Astrocyte of the spinal cord (primary cell): ENCODE measurements around the gene KIF7.
A peak's percentile ranks its signal among the peaks of the same experiment; 100 is the strongest.
"Not testable (repeated sequence)": the region's sequence is repeated elsewhere in the genome, so short reads cannot be mapped to it uniquely, and the experiment has no call there.

Experiments used
- DNase-seq: peaks from one replicate; pipeline ENCODE4 v3.0.0; 2011; ENCODE audit warnings: low read depth, low spot score
- H3K4me3 ChIP-seq: 2 replicates; pipeline ENCODE4 v1.5.1; 2011; ENCODE audit warnings: low read depth, mild to moderate bottlenecking, low read length, moderate library complexity
- CTCF ChIP-seq: IDR thresholded peaks from 2 replicates; pipeline ENCODE4 v1.5.1; 2012; ENCODE audit warnings: low read depth, mild to moderate bottlenecking, low read length, inconsistent platforms
- in situ Hi-C: cut with HindIII; loops from 2 replicates; pipeline ENCODE4 v1.10.0; 2017; ENCODE audit warnings: low sequenced_read_pairs

KIF7 gene

GRCh38 chr15:89599021-89599420 is 56.2 kb downstream of the KIF7 start:
- in situ Hi-C loops: no loop called here
- DNase-seq: no peak
- no peak overlapping the region for H3K4me3 ChIP-seq
- TF ChIP-seq CTCF: no peak

- H3K4me3 ChIP-seq: no peak overlapping the region
- in situ Hi-C loops: no loop called here
- DNase-seq: no peak
- no peak for TF ChIP-seq CTCF
Measured at GRCh38 chr15:89593018-89593417, 62.2 kb downstream of the KIF7 start.

GRCh38 chr15:89591834-89592233 is 63.4 kb downstream of the KIF7 start:
- DNase-seq: peak; percentile 80
- no peak overlapping the region for H3K4me3 ChIP-seq
- in situ Hi-C loops: no loop called here
- no peak for TF ChIP-seq CTCF

GRCh38 chr15:89587955-89588354 is 67.3 kb downstream of the KIF7 start:
- DNase-seq: peak; percentile 17
- no peak overlapping the region for H3K4me3 ChIP-seq
- no peak for TF ChIP-seq CTCF
- in situ Hi-C loops: no loop called here

- in situ Hi-C loops: no loop called here
- no peak for DNase-seq
- H3K4me3 ChIP-seq: no peak overlapping the region
- TF ChIP-seq CTCF: no peak
Measured at GRCh38 chr15:89586651-89587050, 68.6 kb downstream of the KIF7 start.

GRCh38 chr15:89580747-89581146 is 74.5 kb downstream of the KIF7 start:
- DNase-seq, H3K4me3 ChIP-seq, in situ Hi-C loops: not testable (repeated sequence)

GRCh38 chr15:89578146-89578545 is 77.1 kb downstream of the KIF7 start:
- TF ChIP-seq CTCF: no peak
- in situ Hi-C loops: no loop called here
- no peak for DNase-seq
- H3K4me3 ChIP-seq: no peak overlapping the region
